22Rv1 (cell line): ENCODE results near the gene IGSF1.

Experiments used
- CTCF ChIP-seq: fragments of 450-650 bp; IDR thresholded peaks from 2 replicates; pipeline ENCODE4 v1.5.1; 2017; ENCODE audit warnings: mild to moderate bottlenecking
- ZFX ChIP-seq: fragments of 450-650 bp; IDR thresholded peaks from 2 replicates; pipeline ENCODE4 v1.6.1; 2017; ENCODE audit warnings: antibody characterized with exemption, borderline replicate concordance

DNA sequence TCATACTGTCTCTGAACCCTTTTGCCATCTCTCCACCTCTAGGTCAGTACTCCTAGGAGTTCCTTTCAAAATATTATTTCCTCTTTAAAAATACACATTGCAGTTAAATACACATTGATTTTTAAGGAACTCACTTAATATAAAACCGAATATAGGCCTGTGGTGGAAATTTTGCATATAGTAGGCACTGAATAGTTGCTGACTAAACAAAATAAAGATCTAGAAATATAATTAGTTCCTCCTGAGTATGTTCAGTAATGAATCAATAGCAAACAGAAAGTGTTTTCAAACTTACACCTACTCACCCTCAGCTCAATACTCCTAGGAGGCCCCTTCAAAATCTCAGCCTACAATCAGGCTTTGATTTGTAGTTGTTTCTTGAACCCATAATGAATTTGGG, 61.5 kb downstream of the IGSF1 start:
- TF ChIP-seq CTCF: no peak
- no peak for TF ChIP-seq ZFX
